ENCODE measurements around the gene RBBP5. TPM values are rescaled to one million over a fixed set of nuclear protein-coding genes. Genes with fewer than 3 reads are reported as not detected.

Gene RBBP5
- total RNA-seq, 1 donor from 2014 or later, result 23.4 TPM

DNA sequence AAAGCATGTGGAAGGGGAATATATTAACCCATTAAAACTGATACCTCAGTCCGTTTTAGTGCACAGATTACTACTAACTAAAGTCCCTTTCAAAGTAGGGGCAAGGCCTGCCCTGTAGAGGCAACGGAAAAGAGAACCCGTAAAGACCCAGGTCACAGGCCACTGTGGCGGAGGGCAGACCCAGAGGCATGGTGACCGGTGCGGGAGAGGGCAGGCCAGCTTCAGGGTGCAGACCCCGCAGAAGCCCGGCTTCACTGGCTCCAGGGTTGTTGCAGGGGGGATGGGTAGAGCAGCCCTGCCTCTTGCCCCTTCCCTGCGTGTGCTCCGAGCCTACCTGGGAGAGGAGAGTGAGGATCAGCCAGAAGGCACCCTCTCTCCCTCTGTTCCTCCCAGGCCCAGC, 61.0 kb downstream of the RBBP5 start:
- intact Hi-C loops (cut with micrococcal nuclease), result loop anchor here (1.0 to 5.0 kb wide), 2 partner anchors 71 to 197 kb away; no protein-coding TSS in a partner anchor

- intact Hi-C loops (cut with micrococcal nuclease), result loop anchor here (5.0 kb wide), 1 partner anchor 198 kb away; no protein-coding TSS in a partner anchor
These were observed 62.1 kb downstream of the RBBP5 start for GRCh38 chr1:205059660-205060059.

- intact Hi-C loops (cut with micrococcal nuclease), result no loop called here
These were observed 62.9 kb downstream of the RBBP5 start for GRCh38 chr1:205058853-205059252.

GRCh38 chr1:205057808-205058575, 63.8 kb downstream of the RBBP5 start:
- intact Hi-C loops (cut with micrococcal nuclease), result no loop called here

DNA sequence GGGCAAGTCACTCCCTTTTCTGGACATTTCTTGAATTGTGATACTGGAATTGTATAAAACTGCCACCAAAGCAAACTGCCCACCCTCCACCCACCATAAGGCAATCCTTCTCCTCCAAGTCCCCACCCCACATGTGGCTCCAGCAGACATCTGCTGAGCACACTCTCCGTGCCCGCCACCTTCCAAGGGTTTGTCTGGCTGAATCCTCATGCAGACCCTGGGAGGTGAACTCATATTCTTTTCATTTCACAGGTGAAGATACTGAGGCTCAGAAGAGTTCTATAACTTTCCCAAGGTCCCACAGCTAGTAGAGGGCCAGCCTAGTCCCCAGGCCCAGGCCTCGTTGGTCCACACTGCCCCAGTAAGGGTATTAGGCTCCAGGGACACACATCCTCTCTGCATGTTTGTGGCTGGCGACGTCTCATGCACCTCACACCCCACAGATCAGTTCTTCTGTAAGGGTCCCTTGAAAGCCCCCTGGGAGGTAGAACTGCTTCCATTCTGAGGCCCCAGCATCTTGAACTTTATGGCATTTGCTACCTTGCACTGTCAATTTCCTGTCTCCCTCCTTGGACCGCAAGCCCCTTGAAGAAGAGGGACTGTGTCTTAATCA, 64.7 kb downstream of the RBBP5 start:
- intact Hi-C loops (cut with micrococcal nuclease), result no loop called here

DNA sequence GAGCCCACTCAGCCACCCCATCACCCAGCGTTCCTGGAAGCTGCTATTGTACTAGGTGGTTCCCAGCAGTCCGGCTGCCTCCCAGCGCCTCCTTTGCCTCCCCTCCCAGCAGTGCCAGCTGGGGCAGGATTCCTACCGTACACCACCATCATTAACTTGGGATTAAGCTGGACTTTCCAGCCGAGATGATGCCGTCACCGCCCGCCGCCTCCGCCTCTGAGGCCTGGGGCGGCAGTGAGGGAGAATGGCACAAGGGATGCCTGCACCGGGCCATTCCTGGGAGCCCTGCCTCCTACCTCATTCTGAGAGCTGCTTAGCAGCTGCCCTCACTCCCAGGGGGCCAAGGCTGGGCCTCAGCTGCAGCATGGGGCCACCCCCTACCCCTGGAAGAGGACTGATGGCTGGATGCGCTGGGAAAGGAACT, 65.6 kb downstream of the RBBP5 start:
- intact Hi-C loops (cut with micrococcal nuclease), result no loop called here

DNA sequence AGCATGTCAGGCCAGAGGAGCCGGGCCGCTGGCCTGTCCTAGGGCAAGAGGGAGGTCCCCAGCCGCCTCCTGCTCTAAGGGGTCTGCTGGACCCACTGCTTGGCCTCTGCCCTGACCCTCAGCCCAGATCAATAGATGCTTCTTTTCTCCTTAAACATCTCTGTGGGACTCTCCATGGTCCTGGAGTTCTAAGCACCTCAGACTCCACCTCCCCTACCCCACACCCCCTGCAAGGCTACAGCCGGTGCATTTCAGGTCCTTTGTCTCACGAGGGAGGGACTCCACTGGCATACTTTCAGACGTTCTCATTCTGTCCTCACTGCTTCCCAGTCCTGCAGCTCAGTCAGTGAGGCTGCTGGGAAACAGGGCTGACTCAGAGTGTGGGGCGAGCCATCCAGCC, 67.8 kb downstream of the RBBP5 start:
- intact Hi-C loops (cut with micrococcal nuclease), result no loop called here

DNA sequence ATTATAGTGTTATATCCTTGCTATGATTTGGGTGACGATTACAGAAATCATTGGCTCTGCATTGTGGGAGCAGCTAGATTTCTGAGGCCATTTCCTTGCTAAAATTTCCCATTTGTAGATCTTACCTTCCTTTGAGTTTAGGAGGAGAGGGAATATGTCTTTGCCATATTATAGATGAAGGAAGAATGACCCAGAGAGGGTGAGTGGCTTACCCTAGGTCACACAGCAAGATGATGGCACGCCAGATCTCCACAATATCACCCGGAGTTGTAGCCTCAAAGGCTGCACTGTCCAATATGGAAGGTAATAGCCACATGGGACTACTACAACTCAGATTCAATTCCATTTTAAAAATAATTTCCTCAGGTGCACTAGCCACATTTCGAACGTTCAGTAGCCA, 68.5 kb downstream of the RBBP5 start:
- intact Hi-C loops (cut with micrococcal nuclease), result no loop called here

DNA sequence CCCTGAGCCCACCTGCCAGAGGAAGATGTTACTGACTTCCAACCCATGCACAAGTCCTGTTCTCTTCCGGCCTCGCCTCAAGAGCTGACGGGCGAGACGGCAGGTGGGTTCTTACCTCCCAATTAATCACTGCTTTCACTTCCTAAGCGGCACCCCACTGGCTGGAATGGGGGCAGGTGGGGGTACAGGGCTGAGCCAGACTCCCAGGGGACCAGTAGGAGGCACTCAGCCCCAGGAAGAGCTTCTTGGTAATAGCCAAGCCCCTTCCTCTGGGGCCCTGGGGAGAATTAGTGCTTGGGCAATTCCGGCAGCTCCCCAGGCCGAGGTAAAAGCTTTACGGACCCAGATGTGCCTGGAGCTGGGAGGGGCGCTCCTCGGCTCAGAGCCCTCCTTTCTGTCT, 69.1 kb downstream of the RBBP5 start:
- intact Hi-C loops (cut with micrococcal nuclease), result no loop called here

DNA sequence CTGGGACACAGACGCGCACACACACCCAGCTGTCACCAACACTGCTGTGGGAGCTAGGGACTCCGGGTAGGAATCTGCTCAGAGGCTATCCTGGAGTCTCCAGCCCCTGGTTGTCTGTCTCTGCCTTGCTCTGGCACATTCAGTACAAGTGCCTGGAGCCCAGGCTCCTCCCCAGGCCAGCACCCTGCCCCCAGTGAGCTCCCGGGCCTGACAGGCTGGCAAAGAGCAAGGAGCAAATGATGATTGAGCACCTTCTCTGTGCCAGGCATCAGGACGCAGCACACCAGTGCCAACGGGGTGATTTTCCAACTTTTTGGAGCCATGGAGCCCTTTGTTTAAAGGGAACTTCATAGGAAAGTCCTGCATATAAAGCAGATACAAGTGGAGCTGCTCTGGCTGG, 72.3 kb downstream of the RBBP5 start:
- intact Hi-C loops (cut with micrococcal nuclease), result no loop called here

GRCh38 chr1:205048382-205048781, 73.4 kb downstream of the RBBP5 start:
- intact Hi-C loops (cut with micrococcal nuclease), result no loop called here

GRCh38 chr1:205047764-205048231, 74.0 kb downstream of the RBBP5 start:
- intact Hi-C loops (cut with micrococcal nuclease), result no loop called here

GRCh38 chr1:205046870-205047269, 74.9 kb downstream of the RBBP5 start:
- intact Hi-C loops (cut with micrococcal nuclease), result no loop called here

- intact Hi-C loops (cut with micrococcal nuclease), result no loop called here
These were observed 76.6 kb downstream of the RBBP5 start for GRCh38 chr1:205045146-205045545.

GRCh38 chr1:205044741-205045140, 77.0 kb downstream of the RBBP5 start:
- intact Hi-C loops (cut with micrococcal nuclease), result no loop called here

- intact Hi-C loops (cut with micrococcal nuclease), result no loop called here
These were observed 77.9 kb downstream of the RBBP5 start for GRCh38 chr1:205043866-205044265.

GRCh38 chr1:205042911-205043806, 78.6 kb downstream of the RBBP5 start, which contains the start of gene CNTN2:
Gene CNTN2 (plus strand): TSS chr1:205043212. CDS start chr1:205053186, 9,974 bp downstream.
- intact Hi-C loops (cut with micrococcal nuclease), result no loop called here

DNA sequence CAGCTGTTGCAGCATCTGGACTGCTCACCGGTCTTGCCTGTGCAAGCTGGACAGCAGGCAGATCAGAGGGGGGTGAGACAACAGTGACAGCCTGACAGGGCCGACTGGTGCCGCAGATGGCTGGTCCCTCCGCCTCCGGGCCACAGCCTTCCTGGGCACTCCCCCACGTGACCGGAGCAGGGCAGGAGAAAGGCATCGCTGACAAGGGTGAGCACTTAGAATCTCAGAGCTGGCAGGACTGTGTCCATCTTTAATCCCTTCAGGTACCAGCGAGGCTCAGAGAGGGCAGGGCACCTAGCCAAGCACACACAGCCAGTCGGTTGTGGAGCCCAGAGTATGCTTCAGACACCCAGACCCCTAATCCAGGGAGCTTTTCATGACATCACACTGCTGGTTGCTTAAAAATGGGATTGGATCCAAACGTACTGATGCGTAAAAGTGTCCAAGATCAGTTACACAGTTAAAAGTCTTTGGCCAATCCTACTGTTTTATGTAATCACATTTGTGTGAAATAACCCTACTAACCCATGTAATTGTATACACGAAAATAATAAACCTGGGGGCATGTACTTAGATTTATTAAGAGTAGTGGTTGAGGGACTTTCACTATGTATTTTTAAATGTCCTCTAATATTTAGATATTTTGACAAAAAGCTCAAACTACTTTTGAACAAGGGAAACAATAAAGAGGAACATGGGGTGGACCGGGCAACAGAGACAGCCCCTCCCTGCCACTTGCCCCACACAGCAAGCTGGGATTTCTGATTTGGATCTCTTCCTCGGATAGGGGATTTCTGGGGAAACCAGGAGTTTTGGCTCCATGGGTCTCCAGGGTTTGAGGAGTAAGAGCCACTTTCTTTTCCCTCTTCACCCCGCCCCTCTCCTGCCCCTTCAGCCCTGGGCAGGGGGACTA, 79.5 kb downstream of the RBBP5 start:
- intact Hi-C loops (cut with micrococcal nuclease), result no loop called here

GRCh38 chr1:205041001-205041715, 80.6 kb downstream of the RBBP5 start:
- intact Hi-C loops (cut with micrococcal nuclease), result no loop called here

Measured in T-helper 2 cell treated with Interferon-gamma antibody and Interleukin-4, amounts not matched to agents 100 ng/mL and 5 ng/mL, for 36 hours (primary cell).